Tibial nerve (tissue), 4 donors: ENCODE measurements around the gene GIGYF1. TPM values are rescaled to one million over a fixed set of nuclear protein-coding genes. Genes with fewer than 3 reads are reported as not detected.

Experiments
- DNase-seq, 2 donors: peaks; one replicate each; pipeline ENCODE4 v3.0.0-alpha.2; 2019; ENCODE audit warnings: low spot score in 2 of 2
- H3K27ac ChIP-seq, 4 donors: fragments of 200-600 bp; sonication (generic) in 3 of 4; one replicate each; pipeline ENCODE4 v1.5.1; 2017 to 2019; ENCODE audit warnings: mild to moderate bottlenecking in 1 of 4
- H3K27me3 ChIP-seq, 2 donors: fragments of 200-600 bp; sonication (generic) in 1 of 2; one replicate each; pipeline versions ENCODE4 v1.5.1 to v1.6.0; 2017 to 2019
- H3K36me3 ChIP-seq, 3 donors: fragments of 200-600 bp; sonication (generic); one replicate each; pipeline ENCODE4 v1.5.1; 2018 to 2019
- H3K4me1 ChIP-seq, 4 donors: fragments of 200-600 bp; sonication (generic) in 3 of 4; one replicate each; pipeline ENCODE4 v1.5.1; 2017 to 2019
- H3K4me3 ChIP-seq, 4 donors: fragments of 200-600 bp; sonication (generic) in 3 of 4; one replicate each; pipeline ENCODE4 v1.5.1; 2017 to 2019; ENCODE audit warnings: mild to moderate bottlenecking in 1 of 4, moderate library complexity in 1 of 4
- H3K9me3 ChIP-seq, 4 donors: fragments of 200-600 bp; sonication (generic) in 3 of 4; one replicate each; pipeline ENCODE4 v1.5.1; 2017 to 2019
- EP300 ChIP-seq, 2 donors: sonication (generic); formaldehyde crosslinking; IDR thresholded peaks; one replicate each; pipeline ENCODE4 v1.6.1; 2017; ENCODE audit warnings: antibody characterized with exemption in 2 of 2, mild to moderate bottlenecking in 1 of 2
- POLR2A ChIP-seq, 2 donors: fragments of 450-650 bp; IDR thresholded peaks; one replicate each; pipeline ENCODE4 v1.6.1; 2017; ENCODE audit warnings: antibody characterized with exemption in 2 of 2, mild to moderate bottlenecking in 2 of 2, moderate library complexity in 2 of 2
- WGBS, 2 donors: methylation state at CpG; one replicate each; pipeline ENCODE4 v1.1.5; 2018; 5-methylcytosine and 5-hydroxymethylcytosine counted together
- total RNA-seq, 4 donors: library from RNA; depleted of rRNA; stranded (reverse); fragments of >200 nt; gene quantifications; one replicate each; pipeline ENCODE4 v1.1.0, GENCODE V29; 2016
- TF ChIP-seq, protein P1 (sequence below), 5 experiments: fragments of 200-600 bp in 3 of 5; fragments of 450-650 bp in 2 of 5; sonication (generic) in 3 of 5; IDR thresholded peaks; one replicate each; pipeline ENCODE4 v1.5.1; 2016 to 2019; ENCODE audit warnings: antibody characterized with exemption in 5 of 5, mild to moderate bottlenecking in 3 of 5, moderate library complexity in 2 of 5

GIGYF1 gene
- total RNA-seq, 4 donors from 2014 or later = 50.9 to 98.1 (median 64.7) TPM

GRCh38 chr7:100632951-100633717 is 60.9 kb downstream of the GIGYF1 start:
- peaks cover 0 to 26% of the 10 kb centered on the region in 2 donors for H3K27me3 ChIP-seq
- no peak for TF ChIP-seq POLR2A (IDR thresholded peaks at IDR 0.05)
- TF ChIP-seq EP300 (IDR thresholded peaks at IDR 0.05) = no peak
- TF ChIP-seq, protein P1, sequence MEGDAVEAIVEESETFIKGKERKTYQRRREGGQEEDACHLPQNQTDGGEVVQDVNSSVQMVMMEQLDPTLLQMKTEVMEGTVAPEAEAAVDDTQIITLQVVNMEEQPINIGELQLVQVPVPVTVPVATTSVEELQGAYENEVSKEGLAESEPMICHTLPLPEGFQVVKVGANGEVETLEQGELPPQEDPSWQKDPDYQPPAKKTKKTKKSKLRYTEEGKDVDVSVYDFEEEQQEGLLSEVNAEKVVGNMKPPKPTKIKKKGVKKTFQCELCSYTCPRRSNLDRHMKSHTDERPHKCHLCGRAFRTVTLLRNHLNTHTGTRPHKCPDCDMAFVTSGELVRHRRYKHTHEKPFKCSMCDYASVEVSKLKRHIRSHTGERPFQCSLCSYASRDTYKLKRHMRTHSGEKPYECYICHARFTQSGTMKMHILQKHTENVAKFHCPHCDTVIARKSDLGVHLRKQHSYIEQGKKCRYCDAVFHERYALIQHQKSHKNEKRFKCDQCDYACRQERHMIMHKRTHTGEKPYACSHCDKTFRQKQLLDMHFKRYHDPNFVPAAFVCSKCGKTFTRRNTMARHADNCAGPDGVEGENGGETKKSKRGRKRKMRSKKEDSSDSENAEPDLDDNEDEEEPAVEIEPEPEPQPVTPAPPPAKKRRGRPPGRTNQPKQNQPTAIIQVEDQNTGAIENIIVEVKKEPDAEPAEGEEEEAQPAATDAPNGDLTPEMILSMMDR (IDR thresholded peaks at IDR 0.05) = peak in 2 of 5 experiments; percentile 33 to 39
- H3K27ac ChIP-seq = no peak overlapping the region
- no peak for DNase-seq
- no peaks in the 10 kb centered on the region for H3K9me3 ChIP-seq
- peak overlapping the region; percentile 10 to 65 (median 59) for H3K4me3 ChIP-seq
- H3K36me3 ChIP-seq = no peaks in the 10 kb centered on the region
- 3 to 4% methylated on average over 40 to 42 of the region's 72 CpGs for WGBS, 2 donors
- peaks cover 0 to 15% (median 6%) of the 10 kb centered on the region in 4 donors for H3K4me1 ChIP-seq

- H3K27ac ChIP-seq = no peak overlapping the region
- no peak for TF ChIP-seq EP300 (IDR thresholded peaks at IDR 0.05)
- TF ChIP-seq, protein P1 (IDR thresholded peaks at IDR 0.05) = no peak
- TF ChIP-seq POLR2A (IDR thresholded peaks at IDR 0.05) = no peak
- 89 to 92% methylated on average over 4 of the region's 4 CpGs for WGBS, 2 donors
- no peaks in the 10 kb centered on the region for H3K36me3 ChIP-seq
- DNase-seq = no peak
- no peak overlapping the region for H3K4me3 ChIP-seq
- no peaks in the 10 kb centered on the region for H3K9me3 ChIP-seq
- H3K27me3 ChIP-seq = peaks cover 0 to 22% of the 10 kb centered on the region in 2 donors
- H3K4me1 ChIP-seq = peaks cover 0 to 27% (median 13%) of the 10 kb centered on the region in 4 donors
These were observed 64.0 kb downstream of the GIGYF1 start for GRCh38 chr7:100630066-100630465.

Other genes with a start within 250 kb of the GIGYF1 start
- gene SPACDR, start 230.0 kb downstream of the GIGYF1 start, total RNA-seq = 1 to 10 TPM in 3 of 4 donors, not detected in 1; 1.5 to 2.1 (median 1.8) TPM
- gene TSC22D4, start 215.0 kb downstream of the GIGYF1 start, total RNA-seq = 100 to 1,000 TPM; 154 to 224 (median 188) TPM
- 10 to 100 TPM in 3 of 4 donors, 1 to 10 TPM in 1; 8.8 to 21.3 (median 11.4) TPM for gene NYAP1, start 210.3 kb downstream of the GIGYF1 start, total RNA-seq
- gene AGFG2, start 155.0 kb downstream of the GIGYF1 start, total RNA-seq = 10 to 100 TPM; 17.1 to 54.6 (median 35.0) TPM
- gene SAP25, start 120.3 kb downstream of the GIGYF1 start, total RNA-seq = 1 to 10 TPM; 2.4 to 8.4 (median 4.6) TPM
- gene LRCH4, start 108.1 kb downstream of the GIGYF1 start, total RNA-seq = 100 to 1,000 TPM; 135 to 174 (median 170) TPM
- gene FBXO24, start 107.9 kb downstream of the GIGYF1 start, total RNA-seq = 1 to 10 TPM in 1 of 4 donors, under 1 TPM in 2, not detected in 1; 0.30 to 2.2 (median 0.84) TPM
- gene PCOLCE, start 91.9 kb downstream of the GIGYF1 start, total RNA-seq = 100 to 1,000 TPM in 3 of 4 donors, 10 to 100 TPM in 1; 55.9 to 155 (median 125) TPM
- gene MOSPD3, start 81.7 kb downstream of the GIGYF1 start, total RNA-seq = 10 to 100 TPM in 3 of 4 donors, 1 to 10 TPM in 1; 9.4 to 31.2 (median 24.3) TPM
- 1 to 10 TPM in 1 of 4 donors, not detected in 3; 2.1 TPM for gene TFR2, start 52.7 kb downstream of the GIGYF1 start, total RNA-seq
- not detected for gene ACTL6B, start 37.8 kb downstream of the GIGYF1 start, total RNA-seq
- 100 to 1,000 TPM; 185 to 290 (median 248) TPM for gene GNB2, start 20.5 kb downstream of the GIGYF1 start, total RNA-seq
- gene POP7, start 11.9 kb upstream of the GIGYF1 start, total RNA-seq = 10 to 100 TPM; 23.1 to 50.7 (median 35.6) TPM
- gene EPO, start 26.2 kb upstream of the GIGYF1 start, total RNA-seq = under 1 TPM in 2 of 4 donors, not detected in 2; 0.30 to 0.59 TPM
- gene ZAN, start 39.3 kb upstream of the GIGYF1 start, total RNA-seq = not detected
- gene EPHB4, start 133.3 kb upstream of the GIGYF1 start, total RNA-seq = 10 to 100 TPM; 15.5 to 37.5 (median 25.9) TPM
- 10 to 100 TPM; 11.8 to 36.8 (median 32.1) TPM for gene SLC12A9, start 158.5 kb upstream of the GIGYF1 start, total RNA-seq
- 100 to 1,000 TPM in 1 of 4 donors, 10 to 100 TPM in 3; 63.9 to 119 (median 80.8) TPM for gene TRIP6, start 173.1 kb upstream of the GIGYF1 start, total RNA-seq
- gene SRRT, start 180.9 kb upstream of the GIGYF1 start, total RNA-seq = 100 to 1,000 TPM in 1 of 4 donors, 10 to 100 TPM in 3; 72.6 to 124 (median 88.6) TPM
- gene UFSP1, start 195.5 kb upstream of the GIGYF1 start, total RNA-seq = 10 to 100 TPM in 1 of 4 donors, 1 to 10 TPM in 3; 2.8 to 13.3 (median 5.0) TPM
- gene ACHE, start 201.6 kb upstream of the GIGYF1 start, total RNA-seq = 1 to 10 TPM in 1 of 4 donors, not detected in 3; 3.0 TPM